NCI-H128 (cell line): Measurements from ENCODE around the gene CAMTA1.

Experiments used
- DNase-seq: peaks from one replicate; lab custom pipeline; 2025; ENCODE audit not compliant: unreplicated experiment; lab: John Stamatoyannopoulos, UW

Gene CAMTA1

DNA sequence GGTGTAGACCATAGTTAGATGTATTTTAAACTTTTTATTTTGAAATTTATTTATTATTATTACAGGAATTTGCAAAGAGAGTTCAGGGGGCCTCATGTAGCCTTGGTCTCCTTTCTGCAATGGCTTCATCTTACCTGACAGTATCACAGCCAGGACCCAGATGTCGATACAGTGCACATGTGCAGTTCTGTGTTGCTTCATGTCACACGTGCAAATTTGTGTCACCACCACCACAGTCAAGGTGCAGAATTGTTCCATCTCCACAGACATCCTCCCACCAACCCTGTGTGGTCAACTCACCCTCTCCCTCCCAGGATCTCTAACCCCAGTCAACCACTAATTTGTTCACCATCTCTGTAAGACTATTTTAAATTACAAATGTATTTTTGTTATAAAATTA, 184.5 kb downstream of the CAMTA1 start:
- no peak for DNase-seq

DNA sequence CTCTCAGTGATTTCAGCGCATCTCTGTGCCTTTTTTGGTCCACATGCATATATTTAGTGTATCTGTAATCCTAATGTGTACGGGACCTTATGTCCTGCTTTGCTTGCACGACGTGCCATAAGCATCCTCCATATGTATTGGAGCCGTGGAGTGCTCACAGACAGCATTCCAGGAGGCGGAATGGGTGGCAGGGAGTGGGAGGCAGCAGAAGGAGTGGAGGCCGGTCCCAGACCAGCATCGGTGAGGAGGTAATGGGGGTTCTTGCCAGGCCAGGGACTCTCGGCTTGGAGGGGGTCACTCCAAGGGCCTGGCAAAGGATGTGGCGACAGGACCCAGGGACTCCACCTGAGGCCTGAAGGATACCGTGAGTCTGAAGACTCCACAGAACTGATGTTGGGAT, 185.0 kb downstream of the CAMTA1 start:
- no peak for DNase-seq

GRCh38 chr1:6971048-6971447, 185.8 kb downstream of the CAMTA1 start:
- DNase-seq = no peak

DNA sequence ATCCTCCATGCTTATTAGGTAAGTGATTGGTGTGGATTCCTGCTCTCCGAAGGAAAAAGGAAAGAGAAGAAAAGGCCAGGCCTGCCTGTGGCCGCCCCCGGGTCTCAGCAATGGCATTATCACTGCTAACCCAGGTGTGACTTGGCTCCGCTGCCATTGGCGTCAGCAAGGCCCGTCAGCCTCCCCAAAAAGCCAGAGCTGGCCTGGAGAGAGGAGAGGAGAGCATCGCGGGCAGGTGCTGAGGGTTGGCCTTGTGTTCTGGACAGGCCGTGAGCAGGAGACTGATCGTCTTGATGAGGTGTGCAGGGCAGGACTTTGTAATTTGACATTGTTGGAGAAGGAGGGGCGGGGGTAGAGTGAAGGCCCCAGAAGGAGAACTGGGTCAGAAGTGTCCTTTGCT, 186.4 kb downstream of the CAMTA1 start:
- no peak for DNase-seq

DNA sequence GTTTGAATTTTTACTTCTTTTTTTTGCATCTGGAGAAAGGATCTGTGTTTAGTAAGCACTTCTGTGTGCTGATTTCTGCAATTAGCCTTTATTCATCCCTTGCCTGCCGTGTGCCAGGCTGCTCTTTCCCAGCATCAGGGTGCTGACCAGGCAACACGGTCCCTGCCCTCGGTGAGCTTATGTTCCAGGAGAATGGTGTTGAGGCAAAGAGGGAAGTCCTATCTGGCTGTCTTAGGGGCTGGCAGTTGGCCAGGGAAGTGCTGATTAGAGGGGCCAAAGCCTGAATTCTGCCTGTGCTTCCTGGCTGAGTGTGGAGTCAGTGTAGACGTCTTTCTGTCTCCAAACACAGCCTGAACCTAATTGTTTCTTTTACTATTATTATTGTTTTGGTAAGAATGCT, 187.1 kb downstream of the CAMTA1 start:
- no peak for DNase-seq

GRCh38 chr1:6975331-6976043, 190.2 kb downstream of the CAMTA1 start:
- no peak for DNase-seq

DNA sequence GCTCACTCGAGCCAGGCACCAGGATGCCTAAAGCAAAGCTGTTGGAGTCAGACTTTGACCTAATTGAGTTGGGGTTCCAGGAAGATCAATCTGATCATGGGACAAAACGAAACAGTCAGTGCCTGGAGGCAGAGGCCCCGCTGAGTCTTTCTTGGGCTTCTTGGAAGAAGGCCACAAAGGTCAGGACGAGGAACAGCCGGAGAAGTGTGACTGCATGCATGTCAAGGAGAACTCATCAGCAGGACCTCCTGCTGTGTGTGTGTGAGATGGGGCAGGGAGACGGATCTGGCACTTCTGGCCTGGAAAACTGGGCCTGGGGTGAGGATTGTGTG, 190.8 kb downstream of the CAMTA1 start:
- no peak for DNase-seq

GRCh38 chr1:6979003-6979613, 193.9 kb downstream of the CAMTA1 start:
- DNase-seq = no peak

GRCh38 chr1:6981595-6981994, 196.3 kb downstream of the CAMTA1 start:
- no peak for DNase-seq

GRCh38 chr1:6982443-6982842, 197.2 kb downstream of the CAMTA1 start:
- DNase-seq = no peak

DNA sequence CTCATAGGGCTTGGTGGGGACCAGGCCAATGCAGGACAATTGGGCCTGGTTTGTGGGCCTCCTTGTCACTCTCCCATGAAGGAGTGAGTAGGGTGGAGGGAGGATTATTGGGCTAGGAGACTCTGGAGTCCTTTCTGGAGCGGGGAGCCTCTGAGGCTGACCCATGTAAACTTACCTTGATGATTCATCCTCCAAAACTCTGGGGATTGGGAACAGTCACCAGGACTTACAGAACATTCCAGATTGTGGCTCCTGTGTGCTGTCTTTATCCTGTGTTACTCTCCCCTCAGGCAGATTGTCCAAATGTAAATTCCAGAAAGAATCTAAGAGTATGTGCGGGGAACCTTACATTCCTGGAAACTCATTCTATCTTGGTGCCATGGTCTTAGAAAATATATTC, 197.6 kb downstream of the CAMTA1 start:
- DNase-seq = no peak

GRCh38 chr1:6984536-6984935, 199.3 kb downstream of the CAMTA1 start:
- DNase-seq = no peak

DNA sequence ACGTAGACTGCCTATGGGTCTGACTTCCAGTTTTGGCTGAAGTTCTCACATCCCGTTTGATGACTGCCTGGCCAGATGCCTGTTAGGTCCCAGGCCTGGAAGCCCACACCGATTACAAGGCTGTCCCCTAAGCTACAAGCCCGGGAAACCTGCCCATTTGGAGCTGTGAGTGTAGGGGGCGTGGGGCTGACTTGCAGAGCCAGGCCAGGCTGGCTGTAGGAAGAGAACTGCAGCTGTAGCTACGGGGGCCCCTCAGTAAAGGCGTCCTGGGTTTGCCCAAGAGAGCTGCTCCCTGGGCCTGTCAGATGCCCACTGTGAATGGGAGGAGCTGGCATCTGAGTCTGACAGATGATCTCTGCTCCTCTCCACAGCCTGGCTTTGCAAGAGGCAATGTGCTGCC, 199.7 kb downstream of the CAMTA1 start:
- no peak for DNase-seq

DNA sequence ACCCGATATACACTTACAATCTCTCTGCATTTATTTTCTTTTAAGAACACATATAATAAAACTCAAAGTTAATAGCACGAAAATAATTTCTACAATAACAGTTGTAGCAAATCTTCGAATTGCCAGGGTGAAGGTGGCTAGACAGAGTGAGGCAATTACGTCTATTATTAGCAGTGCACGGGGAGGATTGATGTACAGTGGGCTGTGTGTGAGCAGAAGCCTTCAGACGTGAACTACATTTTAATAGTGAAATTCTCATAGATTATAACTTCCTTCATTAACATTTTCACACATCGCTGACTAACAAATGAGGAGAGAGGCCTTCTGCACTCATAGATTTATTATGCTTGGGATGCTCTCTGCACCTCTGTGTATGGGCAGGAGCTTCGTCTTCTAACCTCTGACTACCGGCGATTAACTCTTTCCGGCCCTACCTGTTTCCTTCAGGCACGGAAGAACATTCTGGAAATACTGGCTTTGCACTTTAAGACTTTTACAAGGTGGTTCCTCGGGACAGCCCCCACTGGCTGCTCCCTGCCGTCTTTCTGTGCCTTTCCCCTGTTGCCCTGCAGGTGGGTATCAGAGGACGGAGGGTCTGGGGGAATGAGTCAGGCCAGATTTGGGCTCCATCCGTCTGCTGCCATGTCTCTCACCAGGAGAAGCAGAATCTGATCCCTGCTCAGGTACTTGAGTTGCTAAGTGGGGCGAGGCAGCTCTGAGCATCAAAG, 200.5 kb downstream of the CAMTA1 start:
- no peak for DNase-seq

DNA sequence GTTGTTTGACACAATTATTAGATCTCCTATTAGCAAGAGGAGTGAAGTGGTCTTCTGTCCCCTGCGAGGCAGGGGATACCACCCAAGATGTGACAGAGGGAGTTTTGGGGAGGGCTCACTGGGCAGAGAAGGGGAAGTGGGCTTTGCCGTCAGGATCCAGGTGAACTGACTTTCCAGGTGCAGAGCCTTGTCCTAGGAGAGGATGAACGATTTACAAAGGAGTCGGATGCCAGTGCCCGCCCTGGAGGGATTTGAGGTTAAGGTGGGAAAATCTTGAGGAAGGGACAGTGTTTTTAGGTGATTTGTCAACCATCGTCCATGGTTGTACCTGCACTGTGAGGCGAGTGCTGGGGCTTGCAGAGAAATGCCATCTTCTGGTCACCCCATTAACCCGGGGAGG, 201.0 kb downstream of the CAMTA1 start:
- DNase-seq = no peak

- no peak for DNase-seq
These were observed 202.7 kb downstream of the CAMTA1 start for GRCh38 chr1:6987940-6988339.

DNA sequence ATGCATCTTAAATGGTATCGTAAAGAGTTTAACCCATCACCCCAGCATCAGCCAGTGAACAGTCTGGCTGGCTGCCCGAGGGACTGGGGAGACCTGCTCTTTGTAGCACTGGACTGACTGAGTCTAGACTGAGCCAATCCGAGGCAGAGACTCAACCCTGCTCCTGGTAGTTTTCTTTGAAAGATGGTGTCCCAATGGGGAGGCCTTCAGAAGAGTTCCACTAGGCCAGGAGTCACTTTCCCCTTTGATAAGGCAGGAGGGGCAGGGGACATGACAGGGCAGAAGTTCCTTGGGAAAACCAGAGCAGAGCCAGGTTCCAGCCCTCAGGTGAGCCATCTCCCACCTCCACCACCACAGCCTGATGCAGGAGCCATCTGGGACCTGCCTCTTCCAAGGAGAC, 203.5 kb downstream of the CAMTA1 start:
- no peak for DNase-seq

- DNase-seq = no peak
These were observed 204.2 kb downstream of the CAMTA1 start for GRCh38 chr1:6989212-6990159.

DNA sequence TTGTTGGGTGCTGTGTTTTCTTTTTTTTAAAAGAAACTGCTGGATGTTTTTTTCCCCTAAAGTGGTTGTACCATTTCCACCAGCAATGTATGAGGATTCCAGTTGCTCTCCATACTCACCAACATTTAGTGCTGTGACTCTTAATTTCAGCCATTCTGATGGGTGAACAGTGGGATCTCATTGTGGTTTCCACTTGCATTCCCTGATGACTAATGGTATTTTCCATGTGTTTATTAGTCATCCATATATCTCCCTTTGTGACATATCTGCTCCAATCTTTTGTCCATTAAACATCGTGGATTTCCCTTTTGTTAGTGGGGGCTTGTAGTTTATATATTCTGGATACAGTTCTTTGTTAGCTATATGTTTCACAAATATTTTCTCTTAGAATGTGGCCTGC, 206.0 kb downstream of the CAMTA1 start:
- no peak for DNase-seq

DNA sequence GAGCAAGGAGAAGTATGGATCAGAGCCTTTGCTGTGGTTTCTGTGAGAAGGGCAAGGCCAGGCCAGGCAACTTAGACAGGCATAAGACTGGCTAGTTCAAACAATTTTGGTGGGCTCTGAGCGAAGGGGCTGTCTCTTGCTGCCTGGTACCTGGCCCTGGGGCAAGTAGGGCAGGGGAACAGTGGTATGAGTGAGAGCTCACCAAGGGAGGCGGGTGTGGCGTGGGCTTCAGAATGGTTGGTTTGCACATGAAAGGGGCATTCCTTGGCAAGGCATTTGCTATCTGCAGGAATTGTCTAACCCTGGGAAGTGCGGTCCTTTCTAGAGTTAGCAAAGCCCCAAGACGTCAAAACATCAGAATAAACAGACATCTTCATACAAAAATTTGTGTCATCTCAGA, 210.5 kb downstream of the CAMTA1 start:
- no peak for DNase-seq

- no peak for DNase-seq
These were observed 211.1 kb downstream of the CAMTA1 start for GRCh38 chr1:6996371-6996770.
